ENCODE results near the gene RALGAPB.

DNA sequence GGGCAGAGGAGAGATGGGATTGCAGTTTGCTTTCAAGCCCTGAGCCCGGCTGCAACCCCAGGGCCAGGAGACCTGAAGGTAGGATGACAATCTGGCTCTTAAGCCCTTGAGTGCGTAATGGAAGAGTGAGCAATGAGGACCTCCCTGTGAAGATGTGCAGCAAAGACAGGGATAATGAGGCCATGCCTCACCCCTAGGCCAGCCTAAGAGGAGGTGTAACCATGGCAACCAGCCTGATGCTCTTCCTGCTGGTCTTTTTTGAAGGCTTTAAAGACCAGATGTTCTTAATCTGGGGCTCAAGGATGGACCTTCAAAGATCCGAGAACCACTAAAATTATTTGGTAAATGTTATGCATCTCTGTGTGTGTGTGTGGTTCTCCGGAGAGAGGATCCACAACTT is 137.2 kb downstream of the RALGAPB start:
- TF ChIP-seq POLR2AphosphoS5 (IDR thresholded peaks at IDR 0.05; ENCODE audit: low read depth, low read length) (no peak), RFX5 (IDR thresholded peaks at IDR 0.05; ENCODE audit: low read length) (no peak), TAF1 (IDR thresholded peaks at IDR 0.05; ENCODE audit: borderline replicate concordance, low read depth, low read length) (no peak), TCF12 (IDR thresholded peaks at IDR 0.05) (no peak), GABPA (IDR thresholded peaks at IDR 0.05; ENCODE audit: low read depth) (no peak), NFIC (IDR thresholded peaks at IDR 0.05; ENCODE audit: borderline replicate concordance) (no peak), NRF1 (IDR thresholded peaks at IDR 0.05; ENCODE audit: low read depth, low read length) (no peak), FOXM1 (IDR thresholded peaks at IDR 0.05; ENCODE audit: low read depth) (no peak)
- TF ChIP-seq, protein P1, sequence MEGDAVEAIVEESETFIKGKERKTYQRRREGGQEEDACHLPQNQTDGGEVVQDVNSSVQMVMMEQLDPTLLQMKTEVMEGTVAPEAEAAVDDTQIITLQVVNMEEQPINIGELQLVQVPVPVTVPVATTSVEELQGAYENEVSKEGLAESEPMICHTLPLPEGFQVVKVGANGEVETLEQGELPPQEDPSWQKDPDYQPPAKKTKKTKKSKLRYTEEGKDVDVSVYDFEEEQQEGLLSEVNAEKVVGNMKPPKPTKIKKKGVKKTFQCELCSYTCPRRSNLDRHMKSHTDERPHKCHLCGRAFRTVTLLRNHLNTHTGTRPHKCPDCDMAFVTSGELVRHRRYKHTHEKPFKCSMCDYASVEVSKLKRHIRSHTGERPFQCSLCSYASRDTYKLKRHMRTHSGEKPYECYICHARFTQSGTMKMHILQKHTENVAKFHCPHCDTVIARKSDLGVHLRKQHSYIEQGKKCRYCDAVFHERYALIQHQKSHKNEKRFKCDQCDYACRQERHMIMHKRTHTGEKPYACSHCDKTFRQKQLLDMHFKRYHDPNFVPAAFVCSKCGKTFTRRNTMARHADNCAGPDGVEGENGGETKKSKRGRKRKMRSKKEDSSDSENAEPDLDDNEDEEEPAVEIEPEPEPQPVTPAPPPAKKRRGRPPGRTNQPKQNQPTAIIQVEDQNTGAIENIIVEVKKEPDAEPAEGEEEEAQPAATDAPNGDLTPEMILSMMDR (IDR thresholded peaks at IDR 0.05) = no peak
- TF ChIP-seq, protein P2, sequence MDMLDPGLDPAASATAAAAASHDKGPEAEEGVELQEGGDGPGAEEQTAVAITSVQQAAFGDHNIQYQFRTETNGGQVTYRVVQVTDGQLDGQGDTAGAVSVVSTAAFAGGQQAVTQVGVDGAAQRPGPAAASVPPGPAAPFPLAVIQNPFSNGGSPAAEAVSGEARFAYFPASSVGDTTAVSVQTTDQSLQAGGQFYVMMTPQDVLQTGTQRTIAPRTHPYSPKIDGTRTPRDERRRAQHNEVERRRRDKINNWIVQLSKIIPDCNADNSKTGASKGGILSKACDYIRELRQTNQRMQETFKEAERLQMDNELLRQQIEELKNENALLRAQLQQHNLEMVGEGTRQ (IDR thresholded peaks at IDR 0.05; ENCODE audit: borderline replicate concordance, low read depth, low read length) = no peak
- TF ChIP-seq, protein P3, sequence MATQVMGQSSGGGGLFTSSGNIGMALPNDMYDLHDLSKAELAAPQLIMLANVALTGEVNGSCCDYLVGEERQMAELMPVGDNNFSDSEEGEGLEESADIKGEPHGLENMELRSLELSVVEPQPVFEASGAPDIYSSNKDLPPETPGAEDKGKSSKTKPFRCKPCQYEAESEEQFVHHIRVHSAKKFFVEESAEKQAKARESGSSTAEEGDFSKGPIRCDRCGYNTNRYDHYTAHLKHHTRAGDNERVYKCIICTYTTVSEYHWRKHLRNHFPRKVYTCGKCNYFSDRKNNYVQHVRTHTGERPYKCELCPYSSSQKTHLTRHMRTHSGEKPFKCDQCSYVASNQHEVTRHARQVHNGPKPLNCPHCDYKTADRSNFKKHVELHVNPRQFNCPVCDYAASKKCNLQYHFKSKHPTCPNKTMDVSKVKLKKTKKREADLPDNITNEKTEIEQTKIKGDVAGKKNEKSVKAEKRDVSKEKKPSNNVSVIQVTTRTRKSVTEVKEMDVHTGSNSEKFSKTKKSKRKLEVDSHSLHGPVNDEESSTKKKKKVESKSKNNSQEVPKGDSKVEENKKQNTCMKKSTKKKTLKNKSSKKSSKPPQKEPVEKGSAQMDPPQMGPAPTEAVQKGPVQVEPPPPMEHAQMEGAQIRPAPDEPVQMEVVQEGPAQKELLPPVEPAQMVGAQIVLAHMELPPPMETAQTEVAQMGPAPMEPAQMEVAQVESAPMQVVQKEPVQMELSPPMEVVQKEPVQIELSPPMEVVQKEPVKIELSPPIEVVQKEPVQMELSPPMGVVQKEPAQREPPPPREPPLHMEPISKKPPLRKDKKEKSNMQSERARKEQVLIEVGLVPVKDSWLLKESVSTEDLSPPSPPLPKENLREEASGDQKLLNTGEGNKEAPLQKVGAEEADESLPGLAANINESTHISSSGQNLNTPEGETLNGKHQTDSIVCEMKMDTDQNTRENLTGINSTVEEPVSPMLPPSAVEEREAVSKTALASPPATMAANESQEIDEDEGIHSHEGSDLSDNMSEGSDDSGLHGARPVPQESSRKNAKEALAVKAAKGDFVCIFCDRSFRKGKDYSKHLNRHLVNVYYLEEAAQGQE (IDR thresholded peaks at IDR 0.05; ENCODE audit: low read depth, low read length) = no peak
- TF ChIP-seq, protein P4, sequence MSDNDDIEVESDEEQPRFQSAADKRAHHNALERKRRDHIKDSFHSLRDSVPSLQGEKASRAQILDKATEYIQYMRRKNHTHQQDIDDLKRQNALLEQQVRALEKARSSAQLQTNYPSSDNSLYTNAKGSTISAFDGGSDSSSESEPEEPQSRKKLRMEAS (IDR thresholded peaks at IDR 0.05; ENCODE audit: low read depth) = no peak

Data from SK-N-SH (cell line).